ENCODE data around the gene KLHL28. TPM values are rescaled to one million over a fixed set of nuclear protein-coding genes. Genes with fewer than 3 reads are reported as not detected.
"Not testable (repeated sequence)": the region's sequence is repeated elsewhere in the genome, so short reads cannot be mapped to it uniquely, and the experiment has no call there.

KLHL28 gene
- polyA plus RNA-seq, 10 donors: 9.8 to 20.1 (median 15.4) TPM

- peak in 1 of 3 donors; percentile 68 for DNase-seq
These were observed 63.9 kb downstream of the KLHL28 start for GRCh38 chr14:44897845-44898151.

- peak; percentile 96 to 97 (median 97) for DNase-seq
These were observed 64.5 kb downstream of the KLHL28 start for GRCh38 chr14:44897041-44897844.

- DNase-seq: no peak
These were observed 65.3 kb downstream of the KLHL28 start for GRCh38 chr14:44896275-44897040.

DNA sequence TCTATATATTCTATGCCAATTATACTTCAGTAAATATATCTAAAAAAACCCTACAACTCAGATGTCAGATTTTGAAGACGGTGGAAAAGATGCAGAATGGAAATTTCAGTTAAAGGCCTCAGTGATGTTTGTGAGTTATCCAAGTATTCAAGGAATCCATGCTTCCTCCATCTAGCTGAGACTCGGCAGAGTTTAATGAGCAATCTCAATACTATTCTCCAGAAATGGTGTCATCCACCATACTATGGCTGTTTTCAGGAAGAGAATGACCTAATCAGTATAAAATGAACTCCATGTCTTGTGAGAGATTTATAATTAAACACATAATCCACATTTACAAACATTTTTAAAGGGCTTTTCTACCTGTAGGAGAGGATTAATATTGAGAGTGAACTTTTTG, 66.0 kb downstream of the KLHL28 start:
- peak in 1 of 3 donors; percentile 78 for DNase-seq

GRCh38 chr14:44893535-44893934, 68.2 kb downstream of the KLHL28 start:
- no peak for DNase-seq

- DNase-seq: not testable (repeated sequence)
These were observed 69.9 kb downstream of the KLHL28 start for GRCh38 chr14:44891726-44892372.

DNA sequence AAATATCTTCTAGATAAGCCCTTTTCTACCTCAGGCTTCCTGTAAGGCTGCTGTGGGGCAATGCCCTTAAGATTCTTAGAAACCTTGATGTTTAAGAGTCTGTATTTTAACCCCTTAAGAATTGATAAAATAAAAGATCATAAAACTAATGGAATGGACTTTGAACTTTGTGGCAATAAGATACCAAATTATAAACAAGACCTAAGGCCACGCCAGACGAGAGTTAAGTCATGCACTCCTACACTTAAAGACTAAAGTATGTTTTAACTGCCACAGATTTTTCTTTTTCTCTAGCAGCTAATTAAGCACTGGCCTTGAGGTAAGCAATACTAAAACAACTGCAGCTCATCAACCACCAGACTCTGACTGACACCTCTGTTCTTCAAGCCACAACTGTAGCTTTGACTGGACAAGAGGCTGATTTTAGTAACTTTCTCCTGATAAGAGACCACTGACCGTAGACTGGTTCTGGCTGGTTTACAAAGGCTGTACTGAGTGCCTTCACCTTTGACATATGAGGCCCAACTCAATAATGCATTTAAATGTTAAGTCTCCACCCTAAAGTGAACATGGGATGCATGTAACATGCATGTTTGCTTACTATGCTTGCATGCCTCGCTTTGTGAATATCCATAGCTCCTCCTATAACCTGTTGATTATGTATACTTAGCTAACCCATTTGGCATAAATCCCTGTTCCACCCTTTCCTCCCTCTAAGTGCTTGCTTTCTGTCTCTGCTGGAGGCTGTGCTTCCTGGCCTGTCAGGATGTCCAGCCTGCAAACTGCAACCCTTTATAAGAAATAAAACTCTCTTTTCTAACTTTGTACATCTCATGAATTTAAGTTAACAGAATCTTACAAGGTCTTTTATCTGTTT, 71.9 kb downstream of the KLHL28 start:
- no peak for DNase-seq

DNA sequence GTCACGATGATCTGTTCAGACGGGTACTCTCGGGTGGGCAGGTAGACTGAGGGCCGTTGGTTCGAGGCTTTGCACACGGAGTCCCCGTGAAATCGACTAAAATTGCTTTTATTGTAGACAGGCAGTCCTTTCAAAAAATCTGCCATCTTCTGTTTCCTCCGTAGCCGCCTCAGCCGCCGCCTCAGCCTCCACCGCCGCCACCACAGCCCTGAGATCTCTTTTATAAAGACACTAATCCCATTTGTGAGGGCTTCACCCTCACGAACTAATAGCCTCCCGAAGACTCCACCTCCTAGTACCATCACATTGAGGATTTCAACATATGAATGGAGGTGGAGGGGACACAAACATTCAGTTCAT, 74.2 kb downstream of the KLHL28 start:
- no peak for DNase-seq

DNA sequence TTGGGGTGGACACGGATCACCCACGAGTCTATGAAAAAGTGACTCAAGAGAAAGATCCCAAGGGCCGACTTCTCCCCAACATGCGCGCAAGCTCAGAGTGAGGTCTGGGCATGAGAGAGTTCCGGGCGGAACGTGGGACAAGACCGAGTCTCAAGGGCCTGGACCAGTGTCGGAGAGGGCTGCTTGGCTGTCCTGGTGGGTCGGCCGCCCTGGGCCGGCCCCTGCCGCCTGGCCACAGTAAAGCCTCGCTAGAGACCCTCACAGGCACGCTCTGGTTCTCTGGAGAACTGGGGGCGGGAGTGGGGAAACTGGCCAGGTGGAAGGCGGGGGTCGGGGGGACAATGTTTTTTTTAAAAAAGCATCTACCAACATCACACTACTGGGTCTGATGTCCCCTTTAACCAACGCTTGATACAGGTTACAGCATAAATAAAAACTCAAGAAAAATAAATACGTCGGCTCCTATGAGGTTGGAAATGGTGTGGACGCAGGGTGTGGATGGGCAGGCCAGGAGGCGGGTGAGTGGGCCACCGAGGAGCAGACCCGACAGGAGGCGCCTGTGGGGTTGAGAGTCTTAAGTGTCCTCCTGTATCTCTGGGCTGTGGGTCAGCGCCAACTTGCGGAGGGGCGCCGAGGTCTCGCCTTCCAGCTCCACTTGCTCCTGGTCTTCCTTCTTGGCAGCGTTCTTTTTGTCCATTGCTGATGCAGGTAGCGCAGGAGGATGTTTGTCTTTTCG, 74.7 kb downstream of the KLHL28 start:
- DNase-seq: no peak

GRCh38 chr14:44880791-44881190, 81.0 kb downstream of the KLHL28 start:
- no peak for DNase-seq

Other genes starting within 250 kb of the KLHL28 start
- gene TOGARAM1, start 243 bp upstream of the KLHL28 start, polyA plus RNA-seq (ENCODE audit: insufficient read length in 10 of 10): 10 to 100 TPM; 19.1 to 32.7 (median 28.1) TPM
- 10 to 100 TPM; 35.7 to 70.2 (median 49.1) TPM for gene PRPF39, start 122.2 kb upstream of the KLHL28 start, polyA plus RNA-seq (ENCODE audit: insufficient read length in 10 of 10)
- gene FKBP3, start 172.5 kb upstream of the KLHL28 start, polyA plus RNA-seq (ENCODE audit: insufficient read length in 10 of 10): 100 to 1,000 TPM; 117 to 144 (median 126) TPM
- 10 to 100 TPM in 2 of 10 donors, 1 to 10 TPM in 8; 4.0 to 13.1 (median 7.0) TPM for gene FANCM, start 174.0 kb upstream of the KLHL28 start, polyA plus RNA-seq (ENCODE audit: insufficient read length in 10 of 10)

Measured in muscle of back (tissue), 11 donors.